Endothelial cell of umbilical vein (primary cell): ENCODE measurements around the gene POSTN. TPM values are rescaled to one million over a fixed set of nuclear protein-coding genes. Genes with fewer than 3 reads are reported as not detected.

Experiments used
- BruUV-seq: library from RNA; stranded (reverse); fragments of 400-500 nt; replicated peaks from 2 replicates; lab custom pipeline; 2021; lab: Mats Ljungman, UMichigan
- CTCF ChIA-PET: fragments of 300-600, 350-600 bp; sonication (Branson Sonifier 250); formaldehyde crosslinking; loops from one replicate; lab custom pipeline; 2021; ENCODE audit warnings: antibody characterized with exemption, inconsistent platforms; lab: Charles Lee
- POLR2A ChIA-PET: fragments of 300-600, 350-600 bp; sonication (Branson Sonifier 250); formaldehyde crosslinking; loops from one replicate; lab custom pipeline; 2021; ENCODE audit warnings: antibody characterized with exemption, inconsistent platforms; lab: Charles Lee
- DNase-seq: peaks from one replicate; pipeline ENCODE4 v3.0.0-alpha.2; 2011; ENCODE audit warnings: low read depth, low spot score
- FAIRE-seq: peaks from 2 replicates; lab custom pipeline; 2011; peaks lifted over from hg19 to GRCh38; lab: Jason Lieb, UNC
- H2AFZ ChIP-seq: 2 replicates; pipeline ENCODE4 v1.6.0; 2012; ENCODE audit warnings: low read depth, low read length, control low read depth, inconsistent platforms
- H3K27ac ChIP-seq: 2 replicates; pipeline ENCODE4 v1.5.1; 2011; ENCODE audit warnings: low read depth, mild to moderate bottlenecking, control low read depth, low read length, moderate library complexity; ENCODE audit not compliant: insufficient read depth
- H3K27me3 ChIP-seq, 2 experiments: 2 replicates each; pipeline versions ENCODE4 v1.6.0 to v1.6.1; 2011; ENCODE audit warnings: low read length in 2 of 2, mixed read lengths in 1 of 2; ENCODE audit not compliant: control insufficient read depth in 2 of 2, insufficient read depth in 2 of 2
- H3K36me3 ChIP-seq, 2 experiments: 2 replicates in 1 of 2; 3 replicates in 1 of 2; pipeline ENCODE4 v1.5.1; 2011; ENCODE audit warnings: low read length in 2 of 2, mild to moderate bottlenecking in 1 of 2, moderate library complexity in 1 of 2; ENCODE audit not compliant: control insufficient read depth in 2 of 2, insufficient read depth in 2 of 2; ENCODE audit errors: extremely low read depth in 1 of 2
- H3K4me1 ChIP-seq: 3 replicates; pipeline ENCODE4 v1.5.1; 2011; ENCODE audit warnings: mild to moderate bottlenecking, low read length; ENCODE audit not compliant: control insufficient read depth, insufficient read depth; ENCODE audit errors: extremely low read depth
- H3K4me2 ChIP-seq: 2 replicates; pipeline ENCODE4 v1.6.1; 2011; ENCODE audit warnings: low read length, control low read depth, mixed read lengths; ENCODE audit not compliant: insufficient read depth
- H3K4me3 ChIP-seq, 3 experiments: fragments of 200-600 bp in 1 of 3; sonication (generic), shearing (Covaris generic) in 1 of 3; replicated peaks in 1 of 3; 2 replicates each; pipeline ENCODE4 v1.5.1; 2011 to 2016; ENCODE audit warnings: control low read depth in 3 of 3, low read length in 3 of 3, mild to moderate bottlenecking in 2 of 3, inconsistent platforms in 1 of 3, low read depth in 1 of 3, moderate library complexity in 1 of 3; ENCODE audit not compliant: insufficient read depth in 1 of 3
- H3K79me2 ChIP-seq: 2 replicates; pipeline ENCODE4 v1.6.0; 2012; ENCODE audit warnings: low read length, inconsistent platforms; ENCODE audit not compliant: control insufficient read depth, insufficient read depth
- H3K9ac ChIP-seq: replicated peaks from 2 replicates; pipeline ENCODE3; 2011; ENCODE audit warnings: low read length, control low read depth; ENCODE audit not compliant: insufficient read depth; ENCODE audit errors: extremely low read depth
- H3K9me1 ChIP-seq: replicated peaks from 3 replicates; pipeline ENCODE4 v1.6.0; 2011; ENCODE audit warnings: mild to moderate bottlenecking, low read length; ENCODE audit not compliant: control insufficient read depth, insufficient read depth; ENCODE audit errors: extremely low read depth
- H3K9me3 ChIP-seq: replicated peaks from 2 replicates; pipeline ENCODE4 v1.5.1; 2012; ENCODE audit warnings: low read length, inconsistent platforms; ENCODE audit not compliant: control insufficient read depth, insufficient read depth
- H4K20me1 ChIP-seq: replicated peaks from 2 replicates; pipeline ENCODE3; 2011; ENCODE audit warnings: mild to moderate bottlenecking, low read length; ENCODE audit not compliant: control insufficient read depth, insufficient read depth; ENCODE audit errors: extremely low read depth
- FOS ChIP-seq: IDR thresholded peaks from 2 replicates; pipeline ENCODE4 v1.6.1; 2011; ENCODE audit warnings: mild to moderate bottlenecking, low read length, moderate library complexity, borderline replicate concordance; ENCODE audit not compliant: insufficient read depth
- GATA2 ChIP-seq: IDR thresholded peaks from 2 replicates; pipeline ENCODE4 v1.7.0; 2011; ENCODE audit warnings: low read depth, mild to moderate bottlenecking, moderate library complexity, mixed read lengths, low read length; ENCODE audit not compliant: insufficient read length, insufficient read depth
- JUN ChIP-seq: IDR thresholded peaks from 2 replicates; pipeline ENCODE4 v1.6.1; 2011; ENCODE audit warnings: borderline replicate concordance, low read depth; ENCODE audit not compliant: insufficient read length, insufficient read depth
- MYC ChIP-seq: IDR thresholded peaks from one replicate; pipeline ENCODE4 v1.6.1; 2011; ENCODE audit warnings: mild to moderate bottlenecking, low read depth, low read length
- POLR2A ChIP-seq: IDR thresholded peaks from 2 replicates; pipeline ENCODE4 v1.6.1; 2012; ENCODE audit warnings: low read depth, mild to moderate bottlenecking, control low read depth, low read length
- POLR2AphosphoS5 ChIP-seq: IDR thresholded peaks from 2 replicates; pipeline ENCODE4 v1.6.1; 2012; ENCODE audit warnings: low read depth, mild to moderate bottlenecking, control low read depth, low read length, moderate library complexity; ENCODE audit not compliant: insufficient read depth
- dilution Hi-C: fragments of 300-500 bp; cut with MboI; formaldehyde crosslinking; loops from one replicate; pipeline ENCODE4 v1.15.0; 2019; ENCODE audit warnings: low sequenced_read_pairs; ENCODE audit not compliant: extremely low pct_ligation_motif_present
- intact Hi-C: fragments of 100-400 bp; cut with micrococcal nuclease; formaldehyde crosslinking; loops from one replicate; pipeline ENCODE4 v1.10.0; 2022
- polyA plus RNA-seq, 4 experiments: library from polyadenylated mRNA; depleted of rRNA in 3 of 4; stranded (reverse) in 3 of 4; unstranded in 1 of 4; fragments of >200 nt; gene quantifications; 2 replicates each; pipeline versions ENCODE4 v1.2.1 to v1.2.3, GENCODE V29; 2011 to 2012; ENCODE audit warnings: missing spikeins in 1 of 4
- total RNA-seq: library from RNA; stranded (reverse); gene quantifications from 2 replicates; pipeline ENCODE4 v1.2.3, GENCODE V29; 2021
- TF ChIP-seq, protein P1 (sequence below): IDR thresholded peaks from 2 replicates; pipeline ENCODE4 v1.6.1; 2011; ENCODE audit not compliant: insufficient read depth, insufficient read length
- TF ChIP-seq, protein P2 (sequence below), 2 donors: IDR thresholded peaks; 1 replicate in 1 of 2; 2 replicates in 1 of 2; pipeline ENCODE4 v1.5.1; 2011; ENCODE audit warnings: low read length in 2 of 2, mild to moderate bottlenecking in 2 of 2, moderate library complexity in 2 of 2, control low read depth in 1 of 2, inconsistent platforms in 1 of 2, low read depth in 1 of 2; ENCODE audit not compliant: insufficient read depth in 1 of 2; ENCODE audit errors: extremely low read depth in 1 of 2

The POSTN gene
- total and polyA plus RNA-seq, 2 donors (not counting 3 experiments of a cell fraction or from before 2014, with no cell fraction given): 0.29 to 0.41 TPM

GRCh38 chr13:37621811-37622361, 23.3 kb upstream of the POSTN start:
- H3K4me3 ChIP-seq: no peak overlapping the region
- dilution Hi-C loops (no loop called here), intact Hi-C loops (no loop called here)
- no peak overlapping the region for H3K27ac ChIP-seq
- peaks cover 8% of the 10 kb centered on the region for H3K4me1 ChIP-seq
- H3K9me3 ChIP-seq: no peaks in the 10 kb centered on the region
- no peak overlapping the region for H2AFZ ChIP-seq
- H3K9me1 ChIP-seq: no peaks in the 10 kb centered on the region
- H3K4me2 ChIP-seq: no peak overlapping the region
- CTCF ChIA-PET: no interaction called here
- no peak overlapping the region for H3K9ac ChIP-seq
- FAIRE-seq: no peak
- DNase-seq: no peak
- no peaks in the 10 kb centered on the region for H3K27me3 ChIP-seq
- POLR2A ChIA-PET: no interaction called here
- H3K79me2 ChIP-seq: no peaks in the 10 kb centered on the region
- H4K20me1 ChIP-seq: no peaks in the 10 kb centered on the region
- no peaks in the 10 kb centered on the region for H3K36me3 ChIP-seq
- BruUV-seq: no TSS peak
- TF ChIP-seq JUN (no peak), MYC (no peak), POLR2A (no peak), FOS (no peak), POLR2AphosphoS5 (no peak), GATA2 (no peak)
- TF ChIP-seq, protein P1, sequence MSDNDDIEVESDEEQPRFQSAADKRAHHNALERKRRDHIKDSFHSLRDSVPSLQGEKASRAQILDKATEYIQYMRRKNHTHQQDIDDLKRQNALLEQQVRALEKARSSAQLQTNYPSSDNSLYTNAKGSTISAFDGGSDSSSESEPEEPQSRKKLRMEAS: no peak
- TF ChIP-seq, protein P2, sequence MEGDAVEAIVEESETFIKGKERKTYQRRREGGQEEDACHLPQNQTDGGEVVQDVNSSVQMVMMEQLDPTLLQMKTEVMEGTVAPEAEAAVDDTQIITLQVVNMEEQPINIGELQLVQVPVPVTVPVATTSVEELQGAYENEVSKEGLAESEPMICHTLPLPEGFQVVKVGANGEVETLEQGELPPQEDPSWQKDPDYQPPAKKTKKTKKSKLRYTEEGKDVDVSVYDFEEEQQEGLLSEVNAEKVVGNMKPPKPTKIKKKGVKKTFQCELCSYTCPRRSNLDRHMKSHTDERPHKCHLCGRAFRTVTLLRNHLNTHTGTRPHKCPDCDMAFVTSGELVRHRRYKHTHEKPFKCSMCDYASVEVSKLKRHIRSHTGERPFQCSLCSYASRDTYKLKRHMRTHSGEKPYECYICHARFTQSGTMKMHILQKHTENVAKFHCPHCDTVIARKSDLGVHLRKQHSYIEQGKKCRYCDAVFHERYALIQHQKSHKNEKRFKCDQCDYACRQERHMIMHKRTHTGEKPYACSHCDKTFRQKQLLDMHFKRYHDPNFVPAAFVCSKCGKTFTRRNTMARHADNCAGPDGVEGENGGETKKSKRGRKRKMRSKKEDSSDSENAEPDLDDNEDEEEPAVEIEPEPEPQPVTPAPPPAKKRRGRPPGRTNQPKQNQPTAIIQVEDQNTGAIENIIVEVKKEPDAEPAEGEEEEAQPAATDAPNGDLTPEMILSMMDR (IDR thresholded peaks at IDR 0.05; ENCODE audit: extremely low read depth in 1 of 2, insufficient read depth in 1 of 2, low read depth in 1 of 2, low read length in 2 of 2): no peak
